GM18507 (cell line): ENCODE data around the gene NR6A1.

Experiments used
- DNase-seq: peaks from one replicate; pipeline ENCODE4 v3.0.0; 2011; ENCODE audit warnings: low read depth; ENCODE audit not compliant: insufficient read length; ENCODE audit errors: extremely low spot score
- FAIRE-seq: peaks from 2 replicates; lab custom pipeline; 2011; peaks lifted over from hg19 to GRCh38; lab: Jason Lieb, UNC

Gene NR6A1

DNA sequence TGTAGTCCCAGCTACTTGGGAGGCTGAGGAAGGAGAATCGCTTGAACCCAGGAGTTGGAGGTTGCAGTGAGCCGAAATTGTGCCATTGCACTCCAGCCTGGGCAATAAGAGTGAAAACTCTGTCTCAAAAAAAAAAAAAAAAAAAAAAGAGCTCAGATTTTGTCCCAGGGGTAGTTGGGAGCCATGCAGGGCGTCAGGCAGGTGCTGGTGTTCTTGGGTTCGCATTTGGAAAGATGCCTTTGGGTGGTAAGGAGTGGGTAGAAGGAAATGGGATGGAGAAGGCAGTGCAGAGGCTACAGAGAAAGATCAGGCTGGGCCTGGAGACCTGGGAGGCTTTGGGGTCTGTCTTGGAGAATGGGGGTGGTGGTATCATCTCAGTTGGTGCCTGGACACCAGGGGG, 297.0 kb downstream of the NR6A1 start:
- FAIRE-seq (no peak), DNase-seq (no peak)

DNA sequence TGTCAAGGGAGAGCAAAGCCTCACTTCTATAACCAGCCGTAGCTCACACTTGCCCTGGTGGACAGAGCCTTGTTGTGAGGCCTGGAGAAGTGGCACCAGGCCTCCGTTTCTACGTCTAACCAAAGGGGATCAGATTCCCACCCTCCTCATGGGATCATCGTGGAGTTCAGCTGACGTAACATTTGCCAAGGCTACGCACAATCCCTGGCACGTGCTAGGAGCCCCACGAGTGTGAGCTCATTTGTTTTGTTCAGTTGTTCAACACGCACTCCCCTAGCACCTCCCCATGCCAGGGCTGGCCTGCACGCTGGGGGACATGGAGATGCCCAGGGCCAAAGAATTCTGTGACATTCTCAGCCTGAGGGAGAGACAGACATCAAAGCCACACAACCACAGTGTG, 297.8 kb downstream of the NR6A1 start:
- no peak for FAIRE-seq
- DNase-seq = no peak

DNA sequence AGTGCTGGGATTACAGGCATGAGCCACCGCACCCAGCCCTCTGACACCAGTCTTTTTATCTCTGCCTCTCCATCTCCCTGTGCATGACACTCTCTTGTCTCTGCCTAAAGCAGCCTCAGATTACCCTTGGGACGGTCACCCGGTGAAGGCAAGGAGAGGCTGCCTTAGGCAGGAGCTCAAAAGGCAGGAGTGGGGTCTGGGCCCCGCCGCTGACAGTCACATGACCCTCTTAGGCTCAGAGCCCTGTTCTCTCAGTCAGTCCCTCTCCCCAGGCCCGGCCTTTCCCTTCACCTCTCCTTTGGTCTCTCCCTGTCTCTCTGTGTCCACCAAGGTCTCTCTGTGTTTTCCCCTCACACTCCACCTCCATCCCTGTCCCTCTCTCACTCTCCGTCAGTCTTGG, 298.3 kb downstream of the NR6A1 start:
- DNase-seq (no peak), FAIRE-seq (no peak)

DNA sequence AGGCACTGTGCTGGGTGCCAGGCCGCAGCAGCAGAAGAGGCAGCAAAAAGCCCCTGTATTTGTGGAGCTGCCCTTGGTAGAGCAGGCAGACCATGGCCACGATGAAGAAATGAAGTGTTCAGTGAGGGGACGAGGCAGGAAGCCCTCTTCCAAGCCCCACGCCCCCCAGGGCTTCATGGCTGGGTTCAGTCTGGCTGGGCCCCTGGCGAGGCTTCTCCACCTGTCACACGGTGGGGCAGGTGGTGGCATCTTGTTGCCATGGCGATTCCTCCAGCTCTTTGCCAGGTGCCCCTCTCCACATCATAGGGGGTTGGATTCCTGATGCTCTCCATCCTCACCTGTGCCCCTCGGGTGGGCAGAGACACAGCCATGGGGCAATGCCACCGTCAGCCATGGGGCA, 299.4 kb downstream of the NR6A1 start:
- FAIRE-seq (no peak), DNase-seq (no peak)

DNA sequence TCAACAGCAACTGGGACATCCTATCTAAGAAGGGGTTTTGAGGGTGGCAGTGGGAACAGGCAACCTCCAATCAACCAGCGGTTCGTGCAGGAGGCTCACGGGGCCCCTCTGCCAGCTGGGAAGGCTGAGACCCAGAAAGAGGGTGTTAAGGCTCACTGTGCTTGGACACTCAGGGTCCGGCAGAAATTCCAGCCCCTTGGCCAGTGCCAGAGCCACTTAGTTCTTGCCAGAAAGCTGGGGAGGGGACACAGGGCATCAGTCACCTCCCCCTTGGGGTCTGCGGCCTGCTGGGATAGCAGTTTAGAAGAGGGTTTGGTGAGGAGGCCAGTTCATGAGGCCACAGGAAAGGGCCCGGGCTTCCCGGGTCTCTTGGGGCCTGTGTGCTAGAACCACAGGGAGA, 300.4 kb downstream of the NR6A1 start:
- FAIRE-seq = no peak
- no peak for DNase-seq

DNA sequence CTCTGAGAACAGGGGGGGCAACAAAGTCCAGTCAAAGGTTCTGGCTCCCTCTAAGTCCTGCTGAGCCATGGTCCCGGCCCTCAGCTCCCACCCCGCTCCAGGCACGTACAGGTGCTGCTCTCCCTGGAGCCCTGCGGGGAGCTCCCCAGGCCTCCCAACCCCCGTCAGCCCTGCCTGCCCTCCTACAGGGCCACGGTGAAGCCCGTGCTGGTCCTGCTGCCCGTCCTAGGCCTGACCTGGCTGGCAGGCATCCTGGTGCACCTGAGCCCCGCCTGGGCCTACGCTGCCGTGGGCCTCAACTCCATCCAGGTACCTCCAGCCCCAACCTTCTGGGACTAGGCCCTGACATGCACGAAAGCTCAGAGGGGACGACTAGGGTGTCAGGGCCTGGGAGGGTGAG, 300.8 kb downstream of the NR6A1 start:
- FAIRE-seq (no peak), DNase-seq (no peak)

DNA sequence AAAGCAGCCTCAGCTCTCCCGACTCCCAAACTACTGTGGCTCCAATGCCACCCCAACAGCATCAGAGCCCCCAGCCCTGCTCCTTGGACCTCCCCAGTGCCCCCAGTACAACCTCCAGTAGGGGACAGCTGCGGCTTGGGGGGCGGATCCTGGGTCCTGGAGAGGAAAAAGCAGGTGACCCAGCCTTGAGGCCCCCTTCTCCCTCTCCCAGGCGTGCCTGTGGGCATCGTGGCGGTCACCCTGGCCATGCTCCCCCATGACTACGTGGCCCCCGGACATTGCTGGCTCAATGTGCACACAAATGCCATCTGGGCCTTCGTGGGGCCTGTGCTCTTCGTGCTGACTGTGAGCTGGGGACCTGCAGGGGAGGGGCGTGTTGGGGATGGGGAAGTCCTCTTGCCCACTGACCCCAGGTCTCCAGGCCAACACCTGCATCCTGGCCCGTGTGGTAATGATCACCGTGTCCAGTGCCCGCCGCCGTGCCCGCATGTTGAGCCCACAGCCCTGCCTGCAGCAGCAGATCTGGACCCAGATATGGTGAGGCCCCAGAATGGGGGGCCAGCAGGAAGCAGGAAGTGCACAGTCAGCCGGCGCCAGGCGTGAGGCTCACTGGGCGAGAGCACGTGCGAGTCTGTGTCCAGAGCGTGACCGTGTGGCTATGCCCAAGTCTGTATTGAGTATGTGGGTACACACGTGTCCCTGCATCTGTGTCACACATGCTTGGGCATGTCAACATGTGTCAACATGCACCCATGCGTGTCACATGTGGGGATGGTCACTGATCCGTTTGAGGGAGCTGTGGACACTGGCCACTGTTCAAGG, 301.9 kb downstream of the NR6A1 start:
- DNase-seq (no peak), FAIRE-seq (no peak)

DNA sequence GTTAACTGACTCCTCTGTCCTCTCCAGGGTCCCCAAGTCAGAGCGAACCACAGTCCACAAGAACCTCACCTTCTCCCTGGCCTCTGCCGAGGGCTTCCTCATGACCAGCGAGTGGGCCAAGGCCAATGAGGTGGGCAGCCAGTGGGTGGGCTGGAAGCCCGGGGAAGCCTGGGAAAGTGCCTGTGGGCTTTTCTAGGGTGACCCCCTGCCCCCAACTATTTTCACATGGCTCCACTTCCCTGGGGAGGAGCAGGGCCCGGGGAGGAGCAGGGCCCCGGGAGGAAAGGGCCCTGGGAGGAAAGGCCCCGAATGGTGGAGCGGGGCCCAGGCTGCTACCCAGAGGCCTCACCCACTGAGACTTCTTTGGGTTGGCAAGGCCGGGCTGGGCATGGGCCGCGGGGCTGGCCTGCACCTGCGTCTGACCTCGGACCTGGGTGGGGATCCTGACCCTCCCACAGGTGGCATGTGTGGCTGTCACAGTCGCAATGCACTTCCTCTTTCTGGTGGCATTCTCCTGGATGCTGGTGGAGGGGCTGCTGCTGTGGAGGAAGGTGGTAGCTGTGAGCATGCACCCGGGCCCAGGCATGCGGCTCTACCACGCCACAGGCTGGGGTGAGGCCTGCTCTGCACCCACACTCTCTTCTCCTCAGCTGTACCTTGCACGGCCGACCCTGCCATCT, 302.9 kb downstream of the NR6A1 start:
- FAIRE-seq (no peak), DNase-seq (no peak)

DNA sequence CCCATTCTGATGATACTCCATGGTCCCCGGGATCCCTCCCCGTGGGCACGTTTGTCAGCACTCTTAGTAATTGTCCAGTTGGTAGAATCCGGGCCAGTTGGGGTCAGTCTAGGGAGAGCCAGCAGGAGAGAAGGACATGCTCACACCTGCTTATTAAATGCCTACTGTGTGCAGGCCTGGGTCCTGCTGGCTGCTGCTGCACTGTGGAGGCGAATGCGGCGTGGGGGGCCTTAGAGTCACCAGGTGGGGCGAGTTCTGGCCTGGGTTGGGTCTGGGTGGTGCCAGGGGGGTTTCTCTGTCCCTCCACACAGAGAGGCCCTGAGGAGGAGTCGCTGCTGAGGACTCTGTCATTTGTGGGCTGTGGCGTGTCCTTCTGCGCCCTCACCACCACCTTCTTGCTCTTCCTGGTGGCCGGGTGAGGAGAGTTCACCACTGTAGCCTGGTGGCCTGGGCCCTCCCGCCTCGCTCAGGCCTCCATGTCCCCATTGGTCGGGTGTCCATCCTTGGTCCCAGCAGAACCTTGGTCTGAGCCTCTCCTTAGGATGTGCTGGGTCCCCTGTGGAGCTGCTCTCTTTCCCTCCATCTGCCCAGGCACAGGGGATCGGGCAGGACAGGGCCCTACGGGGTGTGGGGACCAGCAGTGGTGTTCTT, 303.6 kb downstream of the NR6A1 start:
- DNase-seq (no peak), FAIRE-seq (no peak)
